Measurements from ENCODE around the gene TUBGCP3.
"Not testable (repeated sequence)": the region's sequence is repeated elsewhere in the genome, so short reads cannot be mapped to it uniquely, and the experiment has no call there.

TUBGCP3 gene, protein sequence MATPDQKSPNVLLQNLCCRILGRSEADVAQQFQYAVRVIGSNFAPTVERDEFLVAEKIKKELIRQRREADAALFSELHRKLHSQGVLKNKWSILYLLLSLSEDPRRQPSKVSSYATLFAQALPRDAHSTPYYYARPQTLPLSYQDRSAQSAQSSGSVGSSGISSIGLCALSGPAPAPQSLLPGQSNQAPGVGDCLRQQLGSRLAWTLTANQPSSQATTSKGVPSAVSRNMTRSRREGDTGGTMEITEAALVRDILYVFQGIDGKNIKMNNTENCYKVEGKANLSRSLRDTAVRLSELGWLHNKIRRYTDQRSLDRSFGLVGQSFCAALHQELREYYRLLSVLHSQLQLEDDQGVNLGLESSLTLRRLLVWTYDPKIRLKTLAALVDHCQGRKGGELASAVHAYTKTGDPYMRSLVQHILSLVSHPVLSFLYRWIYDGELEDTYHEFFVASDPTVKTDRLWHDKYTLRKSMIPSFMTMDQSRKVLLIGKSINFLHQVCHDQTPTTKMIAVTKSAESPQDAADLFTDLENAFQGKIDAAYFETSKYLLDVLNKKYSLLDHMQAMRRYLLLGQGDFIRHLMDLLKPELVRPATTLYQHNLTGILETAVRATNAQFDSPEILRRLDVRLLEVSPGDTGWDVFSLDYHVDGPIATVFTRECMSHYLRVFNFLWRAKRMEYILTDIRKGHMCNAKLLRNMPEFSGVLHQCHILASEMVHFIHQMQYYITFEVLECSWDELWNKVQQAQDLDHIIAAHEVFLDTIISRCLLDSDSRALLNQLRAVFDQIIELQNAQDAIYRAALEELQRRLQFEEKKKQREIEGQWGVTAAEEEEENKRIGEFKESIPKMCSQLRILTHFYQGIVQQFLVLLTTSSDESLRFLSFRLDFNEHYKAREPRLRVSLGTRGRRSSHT

DNA sequence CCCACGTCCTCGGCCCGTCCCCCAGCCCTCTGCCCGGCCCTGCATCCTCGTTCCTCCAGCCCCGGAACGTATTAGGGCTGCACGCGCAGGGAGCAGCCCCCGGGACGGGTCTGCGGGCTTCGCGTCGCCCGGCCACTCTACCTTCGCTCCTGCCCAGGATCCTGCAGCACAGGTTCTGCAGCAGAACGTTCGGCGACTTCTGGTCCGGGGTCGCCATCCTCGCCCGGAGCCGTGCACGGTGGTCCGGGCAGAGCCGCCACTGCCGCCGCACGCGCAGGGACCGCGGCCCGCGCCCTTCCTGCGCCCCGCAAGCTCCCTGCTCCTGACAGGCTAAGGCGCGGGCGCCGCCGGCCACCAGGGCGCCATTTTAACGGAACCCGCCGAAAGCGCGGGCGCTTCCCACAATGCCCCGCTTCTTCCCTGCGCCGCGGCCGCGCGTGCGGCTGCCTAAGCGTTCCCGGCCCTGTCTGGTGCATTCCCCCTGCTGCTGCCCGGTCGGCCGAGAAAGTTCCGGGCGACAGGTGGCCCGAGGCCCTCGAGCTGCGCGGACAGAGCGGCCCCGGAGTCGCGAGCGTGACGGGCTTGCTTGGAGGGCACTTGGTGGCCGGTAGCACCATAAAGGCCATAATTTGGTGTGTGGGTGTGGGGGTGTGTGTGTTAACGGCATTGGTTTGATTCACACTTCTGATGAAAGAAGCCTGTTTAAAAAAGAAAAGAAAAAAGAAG lies at the start of gene TUBGCP3:
Gene TUBGCP3 (minus strand): TSS at position 390 of the 726 bp plus-strand sequence. CDS start 173 bp downstream, at position 217.
- ATAC-seq (replicated peaks) (peak; percentile 80 to 84), DNase-seq (peak; percentile 81)
- H3K36me3 Mint-ChIP-seq, result peaks cover 6 to 10% of the 10 kb centered on the region in 2 donors
- H3K27ac Mint-ChIP-seq, result peak within 1 kb of the TSS; percentile 99
- H3K4me3 Mint-ChIP-seq, result peak within 1 kb of the TSS; percentile 93 to 94
- H3K4me1 Mint-ChIP-seq, result peaks cover 26 to 41% of the 10 kb centered on the region in 2 donors
- H3K9me3 Mint-ChIP-seq, result no peaks in the 10 kb centered on the region
- H3K27me3 Mint-ChIP-seq, result peaks cover 4 to 7% of the 10 kb centered on the region in 2 donors

DNA sequence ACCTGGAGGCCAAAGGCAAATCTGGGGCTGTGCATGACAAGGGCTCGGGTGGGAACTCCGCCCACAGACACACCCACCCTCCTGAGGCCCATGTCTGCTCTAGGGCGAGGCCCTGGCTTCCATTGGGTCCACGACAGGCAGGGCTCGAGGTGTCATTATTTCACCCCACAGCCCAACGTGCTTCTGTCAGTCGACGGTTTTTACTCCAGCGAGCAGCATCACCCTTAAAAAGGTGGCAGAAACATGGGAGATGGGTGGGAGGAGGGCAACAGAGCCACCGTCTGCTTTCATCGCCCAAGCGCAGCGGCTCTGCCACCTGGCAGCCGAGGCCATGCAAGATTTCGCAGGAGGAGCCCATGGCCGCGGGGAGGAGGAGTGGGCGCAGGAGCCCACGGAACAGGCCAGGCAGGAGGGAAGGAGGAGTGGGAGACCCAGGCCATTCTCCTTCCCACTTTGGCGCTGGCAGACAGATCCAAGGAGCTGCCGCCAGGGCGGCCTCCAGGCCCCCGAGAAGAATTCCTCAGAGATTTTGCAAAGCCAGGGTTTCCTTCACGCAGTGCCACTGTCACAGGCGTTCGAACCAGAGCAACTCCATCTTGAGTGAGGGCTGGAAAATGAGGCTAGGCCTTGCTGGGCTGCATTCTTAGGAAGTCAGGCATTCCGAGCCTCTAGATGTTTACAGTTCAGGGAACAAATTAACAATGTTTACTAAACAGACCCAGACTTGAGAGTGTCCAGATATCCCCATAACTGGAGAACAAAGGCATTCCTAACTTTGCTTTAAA lies 49.3 kb upstream of the TUBGCP3 start:
- Mint-ChIP-seq H3K4me1 (peaks cover 2 to 5% of the 10 kb centered on the region in 2 donors), H3K9me3 (no peaks in the 10 kb centered on the region), H3K27ac (no peak overlapping the region), H3K36me3 (no peaks in the 10 kb centered on the region), H3K27me3 (peaks cover 29 to 41% of the 10 kb centered on the region in 2 donors), H3K4me3 (no peak overlapping the region)
- DNase-seq (no peak), ATAC-seq (replicated peaks) (no peak)

GRCh38 chr13:112636401-112636975 lies 48.5 kb upstream of the TUBGCP3 start:
- H3K4me1 Mint-ChIP-seq, result peaks cover 2 to 5% of the 10 kb centered on the region in 2 donors
- peaks cover 23 to 38% of the 10 kb centered on the region in 2 donors for H3K27me3 Mint-ChIP-seq
- H3K9me3 Mint-ChIP-seq, result no peaks in the 10 kb centered on the region
- DNase-seq (no peak), ATAC-seq (replicated peaks) (no peak)
- no peaks in the 10 kb centered on the region for H3K36me3 Mint-ChIP-seq
- H3K4me3 Mint-ChIP-seq, result no peak overlapping the region
- no peak overlapping the region for H3K27ac Mint-ChIP-seq

DNA sequence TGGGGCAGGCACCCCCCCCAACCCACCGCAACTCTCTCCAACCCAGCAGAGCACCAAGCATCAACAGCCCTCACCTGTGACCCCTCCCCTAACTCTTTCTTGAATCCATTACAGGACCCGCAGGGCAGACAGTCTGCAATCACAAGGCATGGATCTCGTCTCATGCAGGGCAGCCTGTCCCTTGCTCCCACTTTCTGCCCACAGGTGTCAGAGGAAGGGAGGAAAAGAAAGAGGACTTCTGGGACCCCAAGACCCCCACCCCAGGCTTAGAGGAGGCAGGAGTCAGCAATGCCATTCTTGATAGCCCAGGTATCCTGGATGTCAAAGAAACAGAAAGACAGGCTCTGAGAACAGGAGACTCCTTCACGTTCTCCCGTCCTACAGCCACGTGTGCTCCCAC lies 47.4 kb upstream of the TUBGCP3 start:
- DNase-seq (no peak), ATAC-seq (replicated peaks) (no peak)
- Mint-ChIP-seq H3K36me3 (no peaks in the 10 kb centered on the region), H3K9me3 (no peaks in the 10 kb centered on the region), H3K4me3 (no peak overlapping the region), H3K27ac (no peak overlapping the region), H3K27me3 (peaks cover 23 to 44% of the 10 kb centered on the region in 2 donors), H3K4me1 (no peaks in the 10 kb centered on the region)

GRCh38 chr13:112634102-112634501 lies 46.1 kb upstream of the TUBGCP3 start:
- Mint-ChIP-seq H3K27me3 (peaks cover 17 to 39% of the 10 kb centered on the region in 2 donors), H3K27ac (no peak overlapping the region), H3K9me3 (no peaks in the 10 kb centered on the region), H3K36me3 (no peaks in the 10 kb centered on the region), H3K4me1 (no peaks in the 10 kb centered on the region), H3K4me3 (no peak overlapping the region)
- ATAC-seq (replicated peaks) (no peak), DNase-seq (no peak)

DNA sequence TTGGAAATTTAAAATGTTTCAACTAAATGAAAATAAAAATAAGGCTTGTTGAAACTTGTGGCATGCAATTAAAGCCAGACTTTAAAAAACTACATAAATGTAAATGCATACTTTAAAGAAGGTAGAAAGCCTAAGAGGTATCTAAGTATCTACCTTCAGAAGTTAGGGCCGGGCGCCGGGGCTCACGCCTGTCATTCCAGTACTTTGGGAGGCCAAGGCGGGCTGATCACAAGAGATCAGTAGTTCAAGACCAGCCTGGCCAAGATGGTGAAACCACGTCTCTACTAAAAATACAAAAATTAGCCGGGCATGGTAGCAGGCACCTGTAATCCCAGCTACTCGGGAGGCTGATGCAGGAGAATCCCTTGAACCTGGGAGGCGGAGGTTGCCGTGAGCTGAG lies 42.3 kb upstream of the TUBGCP3 start:
- H3K27ac Mint-ChIP-seq; H3K9me3 Mint-ChIP-seq; ATAC-seq (replicated peaks); H3K4me3 Mint-ChIP-seq; DNase-seq; H3K36me3 Mint-ChIP-seq: not testable (repeated sequence)
- Mint-ChIP-seq H3K4me1 (peaks cover 8 to 14% of the 10 kb centered on the region in 2 donors), H3K27me3 (peaks cover 0 to 17% of the 10 kb centered on the region in 2 donors)

GRCh38 chr13:112629161-112629560 lies 41.2 kb upstream of the TUBGCP3 start:
- peaks cover 10 to 23% of the 10 kb centered on the region in 2 donors for H3K4me1 Mint-ChIP-seq
- no peak overlapping the region for H3K4me3 Mint-ChIP-seq
- H3K9me3 Mint-ChIP-seq, result no peaks in the 10 kb centered on the region
- peaks cover 0 to 15% of the 10 kb centered on the region in 2 donors for H3K27me3 Mint-ChIP-seq
- DNase-seq (no peak), ATAC-seq (replicated peaks) (no peak)
- no peaks in the 10 kb centered on the region for H3K36me3 Mint-ChIP-seq
- no peak overlapping the region for H3K27ac Mint-ChIP-seq

DNA sequence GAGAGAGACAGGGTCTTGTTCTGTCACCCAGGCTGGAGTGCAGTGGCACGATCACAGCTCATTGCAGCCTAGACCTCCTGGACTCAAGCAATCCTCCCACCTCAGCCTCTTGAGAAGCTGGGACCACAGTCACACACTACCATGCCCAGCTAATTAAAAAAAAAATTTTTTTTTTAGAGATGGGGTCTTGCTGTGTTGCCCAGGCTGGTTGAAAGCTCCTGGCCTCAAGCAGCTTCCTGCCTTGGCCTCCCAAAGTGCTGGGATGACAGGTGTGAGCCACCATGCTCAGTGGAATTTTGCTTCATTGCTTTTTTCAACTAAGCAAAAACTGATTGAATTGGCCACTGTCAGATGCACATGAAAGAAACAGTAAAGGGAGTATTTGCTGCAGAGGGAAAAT lies 39.7 kb upstream of the TUBGCP3 start:
- Mint-ChIP-seq H3K4me1 (peaks cover 10 to 23% of the 10 kb centered on the region in 2 donors), H3K27me3 (peaks cover 3 to 20% of the 10 kb centered on the region in 2 donors)
- H3K27ac Mint-ChIP-seq; H3K36me3 Mint-ChIP-seq; DNase-seq; ATAC-seq (replicated peaks); H3K9me3 Mint-ChIP-seq; H3K4me3 Mint-ChIP-seq: not testable (repeated sequence)

DNA sequence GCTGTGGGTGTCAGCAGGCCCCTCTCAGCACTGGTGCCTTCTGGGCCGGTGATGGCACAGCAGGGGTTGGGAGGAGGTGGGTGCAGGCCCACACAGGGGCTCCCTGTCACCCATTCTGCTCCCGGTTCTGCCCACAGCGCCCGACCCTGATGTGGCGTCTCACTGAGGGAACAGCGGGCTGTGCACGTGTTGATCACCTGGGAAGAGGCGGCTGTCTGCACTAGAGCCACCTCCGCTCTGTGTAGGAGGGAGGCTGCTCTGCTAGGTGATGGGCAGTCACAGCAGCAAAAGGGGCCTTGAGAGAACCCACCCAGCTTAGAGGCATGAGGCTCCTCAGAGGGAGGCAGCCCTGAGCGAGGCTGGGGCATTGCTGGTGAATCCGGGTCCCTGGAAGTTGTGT lies 39.2 kb upstream of the TUBGCP3 start:
- Mint-ChIP-seq H3K9me3 (no peaks in the 10 kb centered on the region), H3K4me3 (no peak overlapping the region), H3K4me1 (peaks cover 10 to 23% of the 10 kb centered on the region in 2 donors), H3K36me3 (no peaks in the 10 kb centered on the region), H3K27me3 (peaks cover 7 to 24% of the 10 kb centered on the region in 2 donors), H3K27ac (no peak overlapping the region)
- DNase-seq (no peak), ATAC-seq (replicated peaks) (no peak)

DNA sequence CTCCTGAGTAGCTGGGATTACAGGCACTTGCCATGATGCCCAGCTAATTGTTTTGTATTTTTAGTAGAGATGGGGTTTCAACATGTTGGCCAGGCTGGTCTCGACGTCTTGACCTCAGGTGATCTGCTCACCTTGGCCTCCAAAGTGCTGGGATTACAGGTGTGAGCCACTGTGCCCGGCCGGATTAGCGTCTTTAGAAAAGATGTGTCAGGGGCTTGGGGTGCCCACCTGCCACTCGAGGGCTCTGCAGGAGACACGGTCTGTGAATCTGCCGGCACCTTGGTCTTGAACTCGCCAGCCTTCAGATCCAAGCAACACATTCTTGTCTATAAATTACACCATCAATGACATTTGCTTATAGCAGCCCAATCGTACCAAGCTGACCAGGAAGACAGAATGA lies 38.8 kb upstream of the TUBGCP3 start:
- H3K9me3 Mint-ChIP-seq, result no peaks in the 10 kb centered on the region
- H3K4me3 Mint-ChIP-seq, result no peak overlapping the region
- H3K36me3 Mint-ChIP-seq, result no peaks in the 10 kb centered on the region
- H3K27me3 Mint-ChIP-seq, result peaks cover 9 to 26% of the 10 kb centered on the region in 2 donors
- H3K4me1 Mint-ChIP-seq, result peaks cover 10 to 23% of the 10 kb centered on the region in 2 donors
- ATAC-seq (replicated peaks), result no peak
- no peak for DNase-seq
- H3K27ac Mint-ChIP-seq, result no peak overlapping the region

DNA sequence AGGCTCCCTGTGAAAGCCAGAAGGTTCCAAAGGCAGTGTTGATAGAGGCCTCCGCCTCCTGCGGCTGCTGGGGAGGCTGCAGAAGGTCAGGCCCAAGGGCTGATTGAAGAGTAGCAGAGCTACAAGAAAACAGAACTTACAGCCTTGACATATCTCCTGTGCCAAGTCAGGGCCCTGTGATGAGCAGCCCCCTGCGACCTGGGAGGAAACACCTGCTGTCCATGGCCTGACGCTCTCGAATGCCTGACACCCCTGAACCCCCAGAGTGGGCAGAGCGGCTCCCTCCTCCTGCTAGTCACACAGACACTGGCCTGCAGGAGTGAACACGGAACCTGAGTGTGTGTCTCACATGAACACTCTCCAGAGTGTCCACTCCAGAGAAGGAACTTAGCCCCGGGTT lies 38.2 kb upstream of the TUBGCP3 start:
- H3K4me1 Mint-ChIP-seq, result peaks cover 10 to 23% of the 10 kb centered on the region in 2 donors
- no peak for DNase-seq
- no peaks in the 10 kb centered on the region for H3K36me3 Mint-ChIP-seq
- H3K9me3 Mint-ChIP-seq, result no peaks in the 10 kb centered on the region
- ATAC-seq (replicated peaks), result peak in 1 of 2 donors; percentile 34
- no peak overlapping the region for H3K27ac Mint-ChIP-seq
- peaks cover 9 to 20% of the 10 kb centered on the region in 2 donors for H3K27me3 Mint-ChIP-seq
- H3K4me3 Mint-ChIP-seq, result no peak overlapping the region

- Mint-ChIP-seq H3K36me3 (no peaks in the 10 kb centered on the region), H3K27me3 (peaks cover 9 to 18% of the 10 kb centered on the region in 2 donors), H3K4me1 (peaks cover 10 to 23% of the 10 kb centered on the region in 2 donors), H3K9me3 (no peaks in the 10 kb centered on the region), H3K27ac (no peak overlapping the region), H3K4me3 (no peak overlapping the region)
- no peak for DNase-seq
- peak in 1 of 2 donors; percentile 65 for ATAC-seq (replicated peaks)
Observed at GRCh38 chr13:112625698-112626097, 37.7 kb upstream of the TUBGCP3 start.

All from stimulated activated naive B cell treated with anti-CD40 and anti-IgM and Interleukin-4, amounts not matched to agents 10 μg/mL and 1 μg/mL and 100 μg/mL, for 72 hours (primary cell).